Lung microvascular endothelial cell (primary cell): ENCODE measurements around the gene GNB1. TPM values are rescaled to one million over a fixed set of nuclear protein-coding genes. Genes with fewer than 3 reads are reported as not detected.
"Not testable (repeated sequence)": the region's sequence is repeated elsewhere in the genome, so short reads cannot be mapped to it uniquely, and the experiment has no call there.

Experiments used
- DNase-seq, 2 donors: peaks; one replicate each; pipeline versions ENCODE4 v3.0.0 to v3.0.0-alpha.2; 2010; ENCODE audit warnings: low read depth in 2 of 2
- total RNA-seq: library from RNA; depleted of rRNA; stranded (reverse); fragments of >200 nt; gene quantifications from 2 replicates; pipeline ENCODE4 v1.2.1, GENCODE V29; 2014

Gene GNB1
- total RNA-seq, 1 donor from 2014 or later = 93.5 TPM

DNA sequence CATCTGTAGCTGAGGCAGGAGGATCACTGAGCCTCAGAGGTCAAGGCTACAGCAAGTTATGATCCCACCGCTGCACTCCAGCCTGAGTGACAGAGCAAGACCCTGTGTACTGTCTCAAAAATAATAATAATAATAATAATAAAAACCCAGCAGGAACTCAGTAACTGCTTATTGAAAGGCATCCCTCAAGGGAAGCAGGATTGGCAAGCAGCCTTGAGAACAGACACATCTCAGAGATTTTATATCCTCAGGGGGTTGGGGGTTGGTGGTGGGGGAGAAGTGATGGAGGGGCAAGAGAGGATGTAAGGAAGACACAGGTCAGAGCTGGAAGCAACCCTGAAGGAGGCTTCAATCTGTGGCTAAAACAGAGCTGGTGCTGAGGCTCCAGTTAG lies 29.6 kb downstream of the GNB1 start:
- DNase-seq = no peak

DNA sequence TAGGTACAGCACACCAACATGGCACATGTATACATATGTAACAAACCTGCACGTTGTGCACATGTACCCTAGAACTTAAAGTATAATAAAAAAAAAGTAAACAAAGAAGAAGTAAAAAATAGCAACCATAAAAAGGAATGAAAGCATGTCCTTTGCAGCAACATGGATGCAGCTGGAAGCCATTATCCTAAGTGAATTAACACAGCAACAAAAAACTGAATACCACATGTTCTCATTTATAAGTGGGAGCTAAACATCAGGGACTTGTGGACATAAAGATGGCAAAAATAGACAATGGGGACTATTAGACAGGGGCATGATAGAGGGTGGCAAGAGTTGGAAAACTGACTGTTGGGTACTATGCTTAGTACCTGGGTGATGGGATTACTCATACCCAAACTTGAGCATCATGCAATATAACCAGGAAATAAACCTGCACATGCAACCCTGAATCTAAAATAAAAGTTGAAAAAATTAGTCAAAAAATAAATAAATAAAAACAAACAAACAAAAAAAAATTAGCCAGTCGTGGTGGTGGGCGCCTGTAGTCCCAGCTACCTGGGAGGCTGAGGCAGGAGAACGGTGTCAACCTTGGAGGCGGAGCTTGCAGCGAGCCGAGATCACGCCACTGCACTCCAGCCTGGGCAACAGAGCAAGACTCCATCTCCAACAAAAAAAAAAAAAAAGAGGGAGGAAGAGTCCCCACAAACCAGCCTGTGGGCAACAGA lies 30.8 kb downstream of the GNB1 start:
- DNase-seq = not testable (repeated sequence)

DNA sequence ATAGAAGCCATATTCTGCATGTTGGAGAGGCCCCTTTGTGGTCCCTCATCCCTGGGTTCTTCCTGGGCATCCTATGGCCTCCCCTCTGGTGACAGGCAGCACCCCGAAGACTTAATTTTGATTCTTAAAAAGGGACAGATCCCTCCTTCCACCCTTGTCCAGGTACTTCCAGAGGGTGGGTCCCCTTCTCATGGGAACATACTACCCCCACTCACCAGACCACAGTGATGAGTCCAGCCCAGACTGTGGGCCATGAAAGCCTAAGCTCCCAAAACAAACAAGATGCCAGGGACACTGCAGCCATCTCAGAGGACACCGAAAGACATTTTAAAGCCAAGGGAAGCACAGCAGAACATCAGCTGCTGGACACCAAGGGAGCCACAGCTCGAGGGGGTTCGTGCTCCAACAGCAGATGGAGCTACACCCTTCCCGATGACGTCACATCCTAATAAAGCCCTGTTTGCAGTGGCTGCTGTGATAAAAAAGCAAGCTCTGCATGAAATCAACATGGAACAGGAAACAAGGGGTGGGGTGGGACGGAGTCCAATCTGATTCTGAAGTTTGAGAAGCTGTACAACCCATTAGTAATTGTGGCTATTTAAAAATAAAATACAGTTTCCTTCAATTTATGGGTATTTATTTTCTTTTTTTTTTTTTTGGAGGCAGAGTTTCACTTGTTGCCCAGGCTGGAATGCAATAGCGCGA lies 32.4 kb downstream of the GNB1 start:
- peak; percentile 97 to 98 for DNase-seq

GRCh38 chr1:1857096-1857703 lies 33.7 kb downstream of the GNB1 start:
- no peak for DNase-seq

- DNase-seq = not testable (repeated sequence)
Observed at GRCh38 chr1:1856161-1856560, 34.7 kb downstream of the GNB1 start.

GRCh38 chr1:1853593-1854257 lies 37.2 kb downstream of the GNB1 start:
- DNase-seq = no peak

GRCh38 chr1:1852619-1853414 lies 38.1 kb downstream of the GNB1 start:
- DNase-seq = no peak

DNA sequence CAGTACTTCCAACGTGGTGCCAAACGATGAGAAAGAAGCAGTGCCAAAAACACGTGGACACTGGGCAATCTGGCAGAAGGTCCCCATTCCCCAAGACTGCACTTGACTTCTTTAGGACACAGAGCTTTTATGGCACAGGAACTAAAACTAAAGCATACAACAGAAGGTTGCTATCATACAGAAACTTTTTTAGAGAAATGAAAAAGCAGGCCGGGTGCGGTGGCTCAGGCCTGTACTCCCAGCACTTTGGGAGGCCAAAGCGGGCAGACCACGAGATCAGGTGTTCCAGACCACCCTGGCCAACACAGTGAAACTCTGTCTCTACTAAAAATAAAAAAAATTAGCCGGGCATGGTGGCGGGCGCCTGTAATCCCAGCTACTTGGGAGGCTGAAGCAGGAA lies 43.0 kb downstream of the GNB1 start:
- no peak for DNase-seq

DNA sequence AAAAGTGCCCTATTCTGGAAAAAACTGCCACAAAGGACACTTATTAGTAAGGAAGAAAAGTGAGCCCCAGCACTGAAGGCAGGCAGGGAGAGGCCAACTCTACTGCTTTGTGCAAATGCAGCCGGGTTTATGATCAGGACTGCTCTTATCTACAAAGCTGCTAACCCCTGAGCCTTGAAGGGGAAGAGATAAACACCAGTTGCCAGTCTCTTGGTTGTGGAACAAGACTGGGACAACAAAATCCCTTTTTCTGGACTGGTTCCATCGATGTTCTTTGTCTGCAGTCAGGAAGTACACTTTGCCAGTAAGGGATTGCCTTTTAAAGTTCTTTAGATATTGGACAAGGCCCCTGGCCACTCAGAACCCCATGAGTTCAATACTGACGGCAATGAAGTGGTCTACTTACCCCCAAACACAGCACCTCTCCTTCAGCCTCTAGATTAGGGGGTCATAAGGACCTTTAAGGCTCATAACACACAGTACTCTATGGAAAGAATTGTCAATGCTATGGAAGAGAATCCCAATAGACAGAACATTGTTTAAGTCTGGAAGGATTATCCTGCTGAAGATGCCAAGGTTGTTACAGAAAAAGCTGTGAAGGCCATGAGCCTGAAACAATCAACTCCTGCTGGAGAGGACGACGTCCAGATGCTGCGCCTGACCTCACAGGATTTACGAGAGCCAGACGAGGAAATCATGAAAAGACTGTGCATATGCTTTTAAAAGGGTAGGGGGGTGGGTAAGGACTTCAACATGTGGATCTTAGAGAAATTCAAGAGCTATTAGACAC lies 43.6 kb downstream of the GNB1 start:
- DNase-seq = peak; percentile 27 to 59

DNA sequence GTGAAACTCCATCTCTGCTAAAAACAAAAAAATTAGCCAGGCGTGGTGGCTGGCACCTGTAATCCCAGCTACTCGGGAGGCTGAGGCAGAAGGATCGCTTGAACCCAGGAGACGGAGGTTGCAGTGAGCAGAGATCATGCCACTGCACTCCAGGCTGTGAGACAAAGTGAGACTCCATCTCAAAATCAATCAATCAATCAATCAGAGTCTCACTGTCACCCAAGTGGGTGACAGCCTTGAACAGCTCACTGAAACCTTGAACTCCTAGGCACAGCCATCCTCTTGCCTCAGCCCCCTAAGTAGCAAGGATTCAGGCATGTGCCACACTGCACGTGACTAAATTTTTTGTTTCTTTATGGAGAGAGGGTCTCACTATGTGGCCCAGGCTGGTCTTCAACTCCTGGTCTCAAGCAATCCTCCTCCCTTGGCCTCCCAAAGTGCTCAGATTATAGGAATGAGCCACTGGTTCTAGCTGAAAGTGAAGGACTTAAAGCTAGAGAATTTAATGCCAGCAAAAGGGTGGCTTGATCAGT lies 44.4 kb downstream of the GNB1 start:
- DNase-seq = no peak

- no peak for DNase-seq
Observed at GRCh38 chr1:1842360-1843146, 48.3 kb downstream of the GNB1 start.

DNA sequence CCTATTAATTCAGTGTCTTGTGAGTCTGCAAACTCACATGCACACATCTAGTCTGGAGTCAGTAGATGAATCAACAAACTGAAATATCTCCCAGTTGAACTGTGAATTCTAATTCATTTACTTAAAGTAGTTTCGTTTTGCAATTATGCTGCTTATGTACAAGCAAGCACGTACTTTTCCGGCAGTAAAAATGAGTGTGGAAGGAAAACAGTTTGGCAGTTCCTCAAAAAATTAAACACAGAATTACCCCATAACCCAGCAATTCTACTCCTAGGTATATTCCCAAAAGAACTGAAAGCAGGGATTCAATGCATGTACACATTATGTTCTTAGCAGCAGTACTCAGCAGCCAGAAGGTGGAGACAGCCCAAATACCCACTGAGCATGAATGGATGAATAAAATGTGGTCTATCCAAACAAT lies 49.3 kb downstream of the GNB1 start:
- peak; percentile 19 to 42 for DNase-seq

- DNase-seq = no peak
Observed at GRCh38 chr1:1839311-1839965, 51.4 kb downstream of the GNB1 start.

DNA sequence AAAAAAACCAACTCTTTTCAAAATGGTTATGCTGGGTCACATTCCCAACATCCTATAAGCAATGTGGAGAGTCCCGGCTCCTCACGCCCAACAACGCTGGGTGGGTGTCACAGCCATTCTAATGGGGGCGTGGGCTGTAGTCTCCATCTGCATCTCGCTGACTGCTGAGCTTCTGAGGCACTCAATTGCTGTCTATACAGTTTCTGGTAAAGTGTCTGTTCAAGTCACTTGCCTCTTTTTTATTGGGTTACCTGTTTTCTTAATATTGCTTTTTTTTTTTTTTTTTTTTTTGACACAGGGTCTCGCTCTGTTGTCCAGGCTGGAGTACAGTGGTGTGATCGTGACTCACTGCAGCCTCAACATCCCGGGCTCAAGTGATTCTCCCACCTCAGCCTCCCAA lies 54.8 kb downstream of the GNB1 start:
- DNase-seq = no peak

DNA sequence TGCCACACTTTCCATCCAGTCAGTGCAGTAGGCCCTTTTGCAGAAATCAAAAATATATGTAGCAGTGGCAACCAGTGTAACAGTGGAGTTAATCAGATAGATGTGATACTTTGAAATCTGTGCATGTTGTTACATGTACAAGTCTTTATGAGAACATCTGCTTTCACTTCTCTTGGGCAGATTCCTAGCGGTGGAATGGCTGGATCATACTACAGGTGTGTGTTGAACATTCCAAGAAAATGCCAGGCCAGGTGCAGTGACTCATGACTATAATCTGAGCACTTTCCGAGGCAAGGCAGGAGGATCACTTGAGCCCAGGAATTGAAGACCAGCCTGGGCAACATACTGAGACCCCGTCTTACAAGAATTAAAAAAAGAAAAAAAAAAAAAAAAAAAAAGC lies 55.3 kb downstream of the GNB1 start:
- DNase-seq = no peak

DNA sequence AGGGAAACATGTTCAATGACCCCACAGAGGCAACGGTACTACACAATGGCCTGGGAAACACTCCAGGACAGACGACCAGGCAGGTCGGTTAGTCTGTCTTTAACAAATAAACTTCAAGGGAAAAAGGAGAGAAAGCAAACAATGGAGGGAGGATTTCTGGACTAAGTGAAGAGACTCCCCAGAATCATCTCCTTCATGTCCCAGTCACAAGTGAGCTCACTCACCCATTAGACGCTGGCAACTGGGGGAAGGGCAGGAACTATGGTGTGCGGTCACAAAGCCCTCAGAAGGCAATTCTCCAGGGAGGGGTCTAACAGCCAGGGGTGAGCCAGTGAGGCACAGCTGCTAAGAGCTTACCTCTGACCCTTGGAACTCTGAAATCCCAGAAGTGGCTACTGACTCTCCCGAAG lies 57.0 kb downstream of the GNB1 start:
- no peak for DNase-seq

DNA sequence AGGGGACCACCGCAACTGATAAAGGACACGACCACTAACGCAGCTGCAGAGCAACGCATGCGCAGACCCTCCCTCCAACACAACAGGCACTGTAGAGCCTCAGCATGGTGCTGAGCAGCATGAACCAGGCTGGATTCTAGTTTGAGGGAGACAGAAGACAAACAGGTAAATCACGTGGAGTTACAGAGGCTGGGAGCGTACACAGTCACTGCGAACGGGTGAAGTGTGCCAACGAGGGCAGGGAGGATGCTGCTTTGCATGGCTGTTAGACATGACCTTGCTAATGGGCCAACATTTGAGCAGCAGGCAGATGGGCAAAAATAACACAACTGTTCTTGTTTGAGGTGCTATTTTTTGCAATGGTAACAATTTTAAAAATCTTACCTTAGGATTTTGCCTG lies 57.4 kb downstream of the GNB1 start:
- no peak for DNase-seq

DNA sequence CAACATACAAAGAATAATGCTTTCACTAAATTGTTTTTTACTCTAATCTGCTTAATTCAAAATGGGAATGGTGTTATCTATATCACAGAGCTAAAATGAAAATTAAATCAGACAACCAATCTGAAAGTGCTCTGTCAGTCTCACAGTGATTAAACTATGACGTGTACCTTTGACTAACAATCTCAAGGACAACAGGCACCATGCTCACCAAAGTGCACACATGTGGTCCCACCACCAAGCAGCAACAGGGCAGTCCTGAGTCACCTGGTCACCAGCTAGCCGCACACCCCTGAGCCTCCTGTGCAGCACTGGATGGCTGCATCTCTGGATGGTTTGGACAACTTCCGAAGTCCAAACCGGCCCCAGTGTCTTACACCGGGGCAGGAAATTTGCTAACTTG lies 58.1 kb downstream of the GNB1 start:
- DNase-seq = peak in 1 of 2 donors; percentile 17

GRCh38 chr1:1832166-1832565 lies 58.7 kb downstream of the GNB1 start:
- DNase-seq = no peak
